CD4-positive, alpha-beta T cell (primary cell): ENCODE data around the gene UGGT2. TPM values are rescaled to one million over a fixed set of nuclear protein-coding genes. Genes with fewer than 3 reads are reported as not detected.

Experiments
- ATAC-seq: fragments of 200-7000 bp; cut with Tn5 transposase; one replicate; pipeline ENCODE4 v1.10.0; 2022; ENCODE audit warnings: mild to moderate bottlenecking; ENCODE audit not compliant: poor library complexity
- CTCF ChIA-PET: fragments of 350-600 bp; sonication (Branson Sonifier 250); formaldehyde crosslinking; loops from one replicate; lab custom pipeline; 2021; ENCODE audit warnings: antibody characterized with exemption, inconsistent platforms; lab: Charles Lee
- POLR2A ChIA-PET: fragments of 350-600 bp; sonication (Branson Sonifier 250); formaldehyde crosslinking; loops from one replicate; lab custom pipeline; 2021; ENCODE audit warnings: antibody characterized with exemption, inconsistent platforms; lab: Charles Lee
- DNase-seq, 14 experiments: peaks; one replicate each; pipeline ENCODE4 v3.0.0-alpha.2; 2013 to 2020; ENCODE audit warnings: mixed read lengths in 2 of 14
- H3K27ac ChIP-seq, 2 donors: one replicate each; pipeline versions ENCODE4 v1.5.1 to v1.7.0; 2013; ENCODE audit warnings: low read length in 2 of 2, low read depth in 1 of 2, mild to moderate bottlenecking in 1 of 2
- H3K27me3 ChIP-seq, 2 experiments: 1 replicate in 1 of 2; 2 replicates in 1 of 2; pipeline versions ENCODE4 v1.6.1 to v1.7.0; 2013; ENCODE audit warnings: low read length in 2 of 2, control low read depth in 1 of 2, mild to moderate bottlenecking in 1 of 2, moderate library complexity in 1 of 2; ENCODE audit not compliant: insufficient read depth in 2 of 2, control insufficient read depth in 1 of 2
- H3K36me3 ChIP-seq: one replicate; pipeline ENCODE4 v1.6.1; 2013; ENCODE audit warnings: low read length, control low read depth; ENCODE audit not compliant: insufficient read depth
- H3K4me1 ChIP-seq: one replicate; pipeline ENCODE4 v1.6.1; 2013; ENCODE audit warnings: low read length, control low read depth; ENCODE audit not compliant: insufficient read depth
- H3K4me3 ChIP-seq: one replicate; pipeline ENCODE4 v1.5.1; 2013; ENCODE audit warnings: mild to moderate bottlenecking, low read length, moderate library complexity
- H3K9me3 ChIP-seq, 2 experiments: 1 replicate in 1 of 2; 2 replicates in 1 of 2; pipeline versions ENCODE4 v1.6.1 to v1.7.0; 2013; ENCODE audit warnings: low read length in 2 of 2, mild to moderate bottlenecking in 2 of 2, control low read depth in 1 of 2, moderate library complexity in 1 of 2; ENCODE audit not compliant: control insufficient read depth in 1 of 2, insufficient read depth in 1 of 2
- H3K27ac Mint-ChIP-seq: one replicate; pipeline ENCODE4 v1.8.0; 2020; ENCODE audit warnings: mixed read lengths
- H3K27me3 Mint-ChIP-seq: one replicate; pipeline ENCODE4 v1.8.0; 2021; ENCODE audit warnings: mixed read lengths
- H3K36me3 Mint-ChIP-seq: one replicate; pipeline ENCODE4 v1.8.0; 2021; ENCODE audit warnings: low read depth, mixed read lengths
- H3K4me1 Mint-ChIP-seq: one replicate; pipeline ENCODE4 v1.8.0; 2021; ENCODE audit warnings: low read depth, mixed read lengths
- H3K4me3 Mint-ChIP-seq: one replicate; pipeline ENCODE4 v1.8.0; 2020; ENCODE audit warnings: mild to moderate bottlenecking, mixed read lengths
- H3K9me3 Mint-ChIP-seq: one replicate; pipeline ENCODE4 v1.8.0; 2020; ENCODE audit warnings: mixed read lengths
- intact Hi-C, 2 experiments: fragments of 100-400 bp; cut with DNase I in 1 of 2; cut with micrococcal nuclease in 1 of 2; formaldehyde crosslinking; loops; one replicate each; pipeline versions ENCODE4 v1.15.1 to v1.9.0; 2023 to 2025; cut with DNase I, micrococcal nuclease
- total RNA-seq, 174 experiments: library from RNA in 2 of 174; stranded (reverse) in 2 of 174; gene quantifications; one replicate each; pipeline ENCODE4 v1.2.3 and lab custom pipeline; 2021 to 2026
- TF ChIP-seq, protein P1 (sequence below): fragments of 200-600 bp; IDR thresholded peaks from one replicate; pipeline ENCODE4 v1.8.0; 2022; ENCODE audit warnings: antibody characterized with exemption, mild to moderate bottlenecking

Gene UGGT2
- total RNA-seq, 2 experiments from 2014 or later: 0.38 TPM; not detected in 1

DNA sequence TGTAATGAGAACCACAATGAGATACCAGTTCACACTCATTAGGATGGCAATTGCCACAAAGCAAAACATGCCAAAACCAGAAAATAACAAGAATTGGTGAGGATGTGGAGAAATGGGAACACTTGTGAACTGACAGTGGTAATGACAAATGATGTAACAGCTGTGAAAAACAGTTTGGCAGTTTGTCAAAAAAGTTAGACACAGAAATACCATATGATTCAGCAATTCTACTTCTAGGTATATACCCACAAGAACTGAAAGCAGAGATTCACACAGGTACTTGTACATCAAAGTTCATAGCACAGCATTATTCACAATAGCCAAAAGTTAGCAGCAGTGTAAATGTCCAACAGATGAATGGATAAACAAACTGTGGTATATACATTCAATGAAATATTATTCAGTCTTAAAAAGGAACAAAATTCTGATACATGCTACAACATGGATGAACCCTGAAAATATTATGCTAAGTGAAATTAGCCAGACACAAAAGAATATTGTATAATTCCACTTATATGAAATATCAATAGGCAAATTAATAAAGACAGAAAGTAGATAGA, 96.5 kb downstream of the UGGT2 start:
- CTCF ChIA-PET: interaction anchor here (0.6 kb wide), 1 partner anchor 419 kb away, joined by 4 read pairs; no protein-coding TSS in a partner anchor
- intact Hi-C loops: no loop called here
- Histone ChIP-seq H3K9me3 (peaks cover 13 to 18% of the 10 kb centered on the region in 2 experiments), H3K27me3 (no peaks in the 10 kb centered on the region), H3K4me1 (no peaks in the 10 kb centered on the region), H3K4me3 (no peak overlapping the region), H3K27ac (no peak overlapping the region), H3K36me3 (no peaks in the 10 kb centered on the region)
- no peak overlapping the region for H3K27ac Mint-ChIP-seq
- H3K9me3 Mint-ChIP-seq: peaks cover 11% of the 10 kb centered on the region
- POLR2A ChIA-PET: no interaction called here
- no peaks in the 10 kb centered on the region for H3K27me3 Mint-ChIP-seq
- H3K36me3 Mint-ChIP-seq: no peaks in the 10 kb centered on the region
- TF ChIP-seq, protein P1, sequence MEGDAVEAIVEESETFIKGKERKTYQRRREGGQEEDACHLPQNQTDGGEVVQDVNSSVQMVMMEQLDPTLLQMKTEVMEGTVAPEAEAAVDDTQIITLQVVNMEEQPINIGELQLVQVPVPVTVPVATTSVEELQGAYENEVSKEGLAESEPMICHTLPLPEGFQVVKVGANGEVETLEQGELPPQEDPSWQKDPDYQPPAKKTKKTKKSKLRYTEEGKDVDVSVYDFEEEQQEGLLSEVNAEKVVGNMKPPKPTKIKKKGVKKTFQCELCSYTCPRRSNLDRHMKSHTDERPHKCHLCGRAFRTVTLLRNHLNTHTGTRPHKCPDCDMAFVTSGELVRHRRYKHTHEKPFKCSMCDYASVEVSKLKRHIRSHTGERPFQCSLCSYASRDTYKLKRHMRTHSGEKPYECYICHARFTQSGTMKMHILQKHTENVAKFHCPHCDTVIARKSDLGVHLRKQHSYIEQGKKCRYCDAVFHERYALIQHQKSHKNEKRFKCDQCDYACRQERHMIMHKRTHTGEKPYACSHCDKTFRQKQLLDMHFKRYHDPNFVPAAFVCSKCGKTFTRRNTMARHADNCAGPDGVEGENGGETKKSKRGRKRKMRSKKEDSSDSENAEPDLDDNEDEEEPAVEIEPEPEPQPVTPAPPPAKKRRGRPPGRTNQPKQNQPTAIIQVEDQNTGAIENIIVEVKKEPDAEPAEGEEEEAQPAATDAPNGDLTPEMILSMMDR: no peak
- no peaks in the 10 kb centered on the region for H3K4me1 Mint-ChIP-seq
- no peak overlapping the region for H3K4me3 Mint-ChIP-seq
- no peak for ATAC-seq
- no peak for DNase-seq

DNA sequence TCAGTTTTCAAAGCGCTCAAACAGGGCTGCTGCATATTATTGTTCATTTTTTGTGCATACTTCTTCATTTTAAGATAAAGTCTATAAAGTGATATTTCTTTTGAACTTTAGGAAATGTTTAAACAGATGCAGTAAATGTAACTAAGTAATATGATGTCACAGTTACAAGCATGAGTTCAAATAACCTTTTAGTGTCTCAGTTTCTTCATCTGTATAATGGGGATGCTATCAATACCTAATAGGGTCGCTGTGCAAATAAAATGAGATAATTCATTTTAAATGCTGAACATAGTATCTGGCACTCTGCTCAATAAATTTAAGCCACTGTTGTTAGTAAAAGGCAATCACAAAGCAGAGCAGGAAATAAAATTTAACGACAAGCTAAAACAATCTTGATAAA, 97.5 kb downstream of the UGGT2 start:
- DNase-seq (no peak), ATAC-seq (no peak)
- Mint-ChIP-seq H3K4me3 (no peak overlapping the region), H3K27me3 (no peaks in the 10 kb centered on the region), H3K4me1 (no peaks in the 10 kb centered on the region), H3K27ac (no peak overlapping the region), H3K36me3 (no peaks in the 10 kb centered on the region), H3K9me3 (peaks cover 8% of the 10 kb centered on the region)
- intact Hi-C loops: no loop called here
- ChIA-PET CTCF (no interaction called here), POLR2A (no interaction called here)
- H3K4me3 ChIP-seq: no peak overlapping the region
- TF ChIP-seq, protein P1: no peak
- no peaks in the 10 kb centered on the region for H3K27me3 ChIP-seq
- no peak overlapping the region for H3K27ac ChIP-seq
- H3K9me3 ChIP-seq: peaks cover 13 to 17% of the 10 kb centered on the region in 2 experiments
- H3K36me3 ChIP-seq: no peaks in the 10 kb centered on the region
- no peaks in the 10 kb centered on the region for H3K4me1 ChIP-seq

DNA sequence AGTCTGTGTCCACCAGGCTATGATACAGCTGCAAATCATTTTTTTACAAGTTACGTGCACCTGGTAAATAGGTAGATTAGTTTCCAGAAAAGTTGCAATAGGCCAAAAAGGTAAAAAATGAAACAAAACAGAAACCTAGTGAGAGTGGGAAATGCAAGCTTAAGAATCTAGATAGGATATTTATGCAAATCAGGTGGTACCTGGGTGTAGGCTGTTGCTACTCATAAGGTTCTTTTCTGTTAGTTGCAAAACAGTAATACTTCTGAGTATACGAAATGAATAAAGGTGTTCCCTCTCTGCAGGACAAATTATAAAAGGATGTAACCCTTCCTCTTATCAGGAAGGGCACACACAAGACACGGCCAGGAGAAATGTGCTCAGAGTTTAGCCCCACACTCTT, 97.9 kb downstream of the UGGT2 start:
- H3K27ac Mint-ChIP-seq: no peak overlapping the region
- DNase-seq (no peak), ATAC-seq (no peak)
- no peaks in the 10 kb centered on the region for H3K27me3 ChIP-seq
- no peaks in the 10 kb centered on the region for H3K27me3 Mint-ChIP-seq
- no peaks in the 10 kb centered on the region for H3K36me3 ChIP-seq
- H3K9me3 Mint-ChIP-seq: peaks cover 7% of the 10 kb centered on the region
- no peak overlapping the region for H3K4me3 ChIP-seq
- H3K36me3 Mint-ChIP-seq: no peaks in the 10 kb centered on the region
- H3K4me1 Mint-ChIP-seq: no peaks in the 10 kb centered on the region
- no peak overlapping the region for H3K27ac ChIP-seq
- TF ChIP-seq, protein P1: no peak
- no peak overlapping the region for H3K4me3 Mint-ChIP-seq
- H3K4me1 ChIP-seq: no peaks in the 10 kb centered on the region
- H3K9me3 ChIP-seq: peaks cover 12 to 13% of the 10 kb centered on the region in 2 experiments
- intact Hi-C loops: no loop called here
- POLR2A ChIA-PET: no interaction called here
- CTCF ChIA-PET: no interaction called here
